Measurements from ENCODE around the gene RAPSN.

- TF ChIP-seq POLR2A (IDR thresholded peaks at IDR 0.05; ENCODE audit: low read length) (peak; percentile 29), GATA1 (IDR thresholded peaks at IDR 0.05; ENCODE audit: low read depth, low read length) (no peak)
Observed at GRCh38 chr11:47415949-47416472, 32.9 kb downstream of the RAPSN start.
